Measurements from ENCODE around the gene TOB1. TPM values are rescaled to one million over a fixed set of nuclear protein-coding genes. Genes with fewer than 3 reads are reported as not detected.
A peak's percentile ranks its signal among the peaks of the same experiment; 100 is the strongest.

The TOB1 gene
- total and polyA plus RNA-seq, 10 donors, result 6.3 to 42.3 (median 23.1) TPM

GRCh38 chr17:50908860-50909764 lies 43.0 kb upstream of the TOB1 start:
- intact Hi-C loops (cut with DNase I; ENCODE audit: low total_unique reads), result no loop called here
- H3K27me3 ChIP-seq (replicated peaks in 1 of 7), result no peaks in the 10 kb centered on the region
- TF ChIP-seq CTCF (IDR thresholded peaks at IDR 0.05 in 8 of 11, conservative IDR thresholded peaks at IDR 0.05 in 3 of 11) (peak in 2 of 11 experiments; percentile 26 to 42), POLR2A (IDR thresholded peaks at IDR 0.05) (no peak), POLR2AphosphoS5 (IDR thresholded peaks at IDR 0.05) (peak in 2 of 3 donors; percentile 48 to 68)
- no peaks in the 10 kb centered on the region for H3K9me3 ChIP-seq
- peak overlapping the region in 7 of 8 donors; percentile 68 to 94 (median 84) for H3K27ac ChIP-seq
- H3K36me3 ChIP-seq, result no peaks in the 10 kb centered on the region
- peak; percentile 79 for DNase-seq
- H3K4me1 ChIP-seq, result peaks cover 0 to 63% (median 18%) of the 10 kb centered on the region in 6 donors
- peak overlapping the region in 1 of 8 donors; percentile 41 for H3K4me3 ChIP-seq
- WGBS, 5 donors, result 60 to 71% (median 67%) methylated on average over 13 to 16 of the region's 16 CpGs

GRCh38 chr17:50908140-50908859 lies 42.1 kb upstream of the TOB1 start:
- DNase-seq, result no peak
- Histone ChIP-seq H3K27me3 (replicated peaks in 1 of 7) (no peaks in the 10 kb centered on the region), H3K9me3 (no peaks in the 10 kb centered on the region), H3K27ac (peak overlapping the region in 3 of 8 donors; percentile 91 to 94 (median 94)), H3K4me3 (no peak overlapping the region), H3K36me3 (no peaks in the 10 kb centered on the region), H3K4me1 (peaks cover 0 to 66% (median 18%) of the 10 kb centered on the region in 6 donors)
- TF ChIP-seq CTCF (IDR thresholded peaks at IDR 0.05 in 8 of 11, conservative IDR thresholded peaks at IDR 0.05 in 3 of 11) (no peak), POLR2AphosphoS5 (IDR thresholded peaks at IDR 0.05) (no peak), POLR2A (IDR thresholded peaks at IDR 0.05) (no peak)
- intact Hi-C loops (cut with DNase I; ENCODE audit: low total_unique reads), result no loop called here
- 76 to 91% (median 84%) methylated on average over 8 of the region's 8 CpGs for WGBS, 5 donors

- intact Hi-C loops (cut with DNase I; ENCODE audit: low total_unique reads), result no loop called here
Observed at GRCh38 chr17:50906443-50906842, 40.3 kb upstream of the TOB1 start.

More at GRCh38 chr17:50906443-50906842, 40.3 kb upstream of the TOB1 start:
- Histone ChIP-seq H3K4me1 (peaks cover 0 to 65% (median 21%) of the 10 kb centered on the region in 6 donors), H3K27me3 (replicated peaks in 1 of 7) (no peaks in the 10 kb centered on the region), H3K4me3 (no peak overlapping the region), H3K36me3 (no peaks in the 10 kb centered on the region), H3K9me3 (no peaks in the 10 kb centered on the region), H3K27ac (no peak overlapping the region)
- 92 to 95% (median 92%) methylated on average over 4 of the region's 4 CpGs for WGBS, 5 donors
- TF ChIP-seq CTCF (IDR thresholded peaks at IDR 0.05 in 8 of 11, conservative IDR thresholded peaks at IDR 0.05 in 3 of 11) (no peak), POLR2AphosphoS5 (IDR thresholded peaks at IDR 0.05) (no peak), POLR2A (IDR thresholded peaks at IDR 0.05) (no peak)
- no peak for DNase-seq

Measured in spleen (tissue), 11 donors.